ENCODE measurements around the gene IMMP2L. TPM values are rescaled to one million over a fixed set of nuclear protein-coding genes. Genes with fewer than 3 reads are reported as not detected.

The IMMP2L gene
- polyA plus RNA-seq, 1 donor (not counting 4 experiments of a cell fraction or from before 2014, with no cell fraction given): 14.1 TPM

- H3K36me3 ChIP-seq (ENCODE audit: control insufficient read depth in 2 of 2, extremely low read depth in 1 of 2, insufficient read depth in 2 of 2, low read length in 2 of 2): no peaks in the 10 kb centered on the region
- dilution Hi-C loops (cut with MboI; ENCODE audit: extremely low pct_ligation_motif_present, low sequenced_read_pairs): no loop called here
- FAIRE-seq (no peak), DNase-seq (ENCODE audit: low read depth, low spot score) (peak; percentile 19)
- H3K4me2 ChIP-seq (ENCODE audit: control insufficient read depth, extremely low read depth, insufficient read depth, low read depth, low read length): no peak overlapping the region
- no peak overlapping the region for H3K4me3 ChIP-seq (ENCODE audit: control insufficient read depth in 2 of 3, extremely low read depth in 1 of 3, insufficient read depth in 2 of 3, low read depth in 1 of 3, low read length in 3 of 3)
- H3K27ac ChIP-seq (ENCODE audit: control insufficient read depth, insufficient read depth, low read length): no peak overlapping the region
- no peaks in the 10 kb centered on the region for H3K4me1 ChIP-seq (ENCODE audit: control insufficient read depth, extremely low read depth, insufficient read depth, low read length)
- H4K20me1 ChIP-seq (ENCODE audit: control insufficient read depth, extremely low read depth, insufficient read depth, low read length): no peaks in the 10 kb centered on the region
- no peak overlapping the region for H2AFZ ChIP-seq (ENCODE audit: control insufficient read depth, low read length)
- no peaks in the 10 kb centered on the region for H3K9me3 ChIP-seq (ENCODE audit: control insufficient read depth, low read depth, low read length)
- peak in 2 of 3 experiments; percentile 52 to 67 for TF ChIP-seq CTCF (optimal IDR thresholded peaks at IDR 0.05 in 1 of 3, IDR thresholded peaks at IDR 0.05 in 1 of 3, conservative IDR thresholded peaks at IDR 0.05 in 1 of 3; ENCODE audit: extremely low read depth in 1 of 3, insufficient read depth in 2 of 3, low read length in 3 of 3)
- no peak for TF ChIP-seq EZH2 (IDR thresholded peaks at IDR 0.05; ENCODE audit: low read length)
- no peak overlapping the region for H3K9ac ChIP-seq (ENCODE audit: control insufficient read depth, extremely low read depth, insufficient read depth, low read length)
- H3K27me3 ChIP-seq (ENCODE audit: control insufficient read depth, extremely low read depth, insufficient read depth, low read length): no peaks in the 10 kb centered on the region
- no peaks in the 10 kb centered on the region for H3K9me1 ChIP-seq (ENCODE audit: control insufficient read depth, extremely low read depth, insufficient read depth, low read length)
- no peaks in the 10 kb centered on the region for H3K79me2 ChIP-seq (ENCODE audit: control insufficient read depth, insufficient read depth, low read length)
Measured at GRCh38 chr7:111089822-111090426, 472.4 kb downstream of the IMMP2L start.

- TF ChIP-seq CTCF (optimal IDR thresholded peaks at IDR 0.05 in 1 of 3, IDR thresholded peaks at IDR 0.05 in 1 of 3, conservative IDR thresholded peaks at IDR 0.05 in 1 of 3; ENCODE audit: extremely low read depth in 1 of 3, insufficient read depth in 2 of 3, low read length in 3 of 3) (no peak), EZH2 (IDR thresholded peaks at IDR 0.05; ENCODE audit: low read length) (no peak)
- dilution Hi-C loops (cut with MboI; ENCODE audit: extremely low pct_ligation_motif_present, low sequenced_read_pairs): no loop called here
- Histone ChIP-seq H3K27me3 (ENCODE audit: control insufficient read depth, extremely low read depth, insufficient read depth, low read length) (no peaks in the 10 kb centered on the region), H3K36me3 (ENCODE audit: control insufficient read depth in 2 of 2, extremely low read depth in 1 of 2, insufficient read depth in 2 of 2, low read length in 2 of 2) (no peaks in the 10 kb centered on the region), H3K9me1 (ENCODE audit: control insufficient read depth, extremely low read depth, insufficient read depth, low read length) (no peaks in the 10 kb centered on the region), H4K20me1 (ENCODE audit: control insufficient read depth, extremely low read depth, insufficient read depth, low read length) (no peaks in the 10 kb centered on the region), H3K79me2 (ENCODE audit: control insufficient read depth, insufficient read depth, low read length) (no peaks in the 10 kb centered on the region), H3K27ac (ENCODE audit: control insufficient read depth, insufficient read depth, low read length) (no peak overlapping the region), H2AFZ (ENCODE audit: control insufficient read depth, low read length) (no peak overlapping the region), H3K9me3 (ENCODE audit: control insufficient read depth, low read depth, low read length) (no peaks in the 10 kb centered on the region), H3K9ac (ENCODE audit: control insufficient read depth, extremely low read depth, insufficient read depth, low read length) (no peak overlapping the region), H3K4me2 (ENCODE audit: control insufficient read depth, extremely low read depth, insufficient read depth, low read depth, low read length) (no peak overlapping the region), H3K4me3 (ENCODE audit: control insufficient read depth in 2 of 3, extremely low read depth in 1 of 3, insufficient read depth in 2 of 3, low read depth in 1 of 3, low read length in 3 of 3) (no peak overlapping the region), H3K4me1 (ENCODE audit: control insufficient read depth, extremely low read depth, insufficient read depth, low read length) (no peaks in the 10 kb centered on the region)
- no peak for FAIRE-seq
- no peak for DNase-seq (ENCODE audit: low read depth, low spot score)
Measured at GRCh38 chr7:111088328-111088727, 474.0 kb downstream of the IMMP2L start.

Measured in keratinocyte (primary cell).